MM.1S (cell line): ENCODE data around the gene ECHS1.
A peak's percentile ranks its signal among the peaks of the same experiment; 100 is the strongest.
"Not testable (repeated sequence)": the region's sequence is repeated elsewhere in the genome, so short reads cannot be mapped to it uniquely, and the experiment has no call there.

Source experiments
- DNase-seq: peaks from one replicate; pipeline ENCODE4 v3.0.0-alpha.2; 2015
- H2AFZ ChIP-seq: fragments of 300-600 bp; sonication (generic); 2 replicates; pipeline ENCODE4 v1.6.0; 2016; ENCODE audit warnings: antibody characterized with exemption, low read length
- H3F3A ChIP-seq: fragments of 300-600 bp; sonication (generic); 2 replicates; pipeline ENCODE4 v1.6.1; 2016; ENCODE audit warnings: mild to moderate bottlenecking, antibody characterized with exemption, low read length, moderate library complexity, mixed read lengths; ENCODE audit not compliant: insufficient read depth
- H3K27ac ChIP-seq: fragments of 300-600 bp; sonication (generic); 2 replicates; pipeline ENCODE4 v1.5.1; 2016; ENCODE audit warnings: mild to moderate bottlenecking, low read length
- H3K27me3 ChIP-seq: fragments of 300-600 bp; sonication (generic); replicated peaks from 2 replicates; pipeline ENCODE4 v1.6.0; 2016; ENCODE audit warnings: low read length; ENCODE audit not compliant: insufficient read depth
- H3K36me3 ChIP-seq: fragments of 300-600 bp; sonication (generic); replicated peaks from 2 replicates; pipeline ENCODE4 v1.6.1; 2016; ENCODE audit warnings: mild to moderate bottlenecking, low read length, mixed read lengths; ENCODE audit not compliant: insufficient read depth
- H3K4me1 ChIP-seq: fragments of 300-600 bp; sonication (generic); 2 replicates; pipeline ENCODE4 v1.6.1; 2016; ENCODE audit warnings: low read length, mixed read lengths
- H3K4me2 ChIP-seq: fragments of 300-600 bp; sonication (generic); 2 replicates; pipeline ENCODE4 v1.6.0; 2016; ENCODE audit warnings: low read depth, low read length
- H3K4me3 ChIP-seq: fragments of 300-600 bp; sonication (generic); 2 replicates; pipeline ENCODE4 v1.5.1; 2016; ENCODE audit warnings: low read length, mixed read lengths
- H3K79me2 ChIP-seq: fragments of 300-600 bp; sonication (generic); 2 replicates; pipeline ENCODE4 v1.6.1; 2016; ENCODE audit warnings: mixed run types, low read length, mixed read lengths
- H3K9ac ChIP-seq: fragments of 300-600 bp; sonication (generic); 2 replicates; pipeline ENCODE4 v1.6.1; 2016; ENCODE audit warnings: low read length, mixed read lengths
- H3K9me2 ChIP-seq: fragments of 300-600 bp; sonication (generic); replicated peaks from 2 replicates; pipeline ENCODE4 v1.6.1; 2016; ENCODE audit warnings: mild to moderate bottlenecking, low read length, mixed read lengths; ENCODE audit not compliant: insufficient read depth
- H3K9me3 ChIP-seq: fragments of 300-600 bp; sonication (generic); replicated peaks from 2 replicates; pipeline ENCODE4 v1.6.1; 2016; ENCODE audit warnings: mild to moderate bottlenecking, low read length, mixed read lengths; ENCODE audit not compliant: insufficient read depth
- H4K20me1 ChIP-seq: fragments of 300-600 bp; sonication (generic); 2 replicates; pipeline ENCODE4 v1.6.1; 2016; ENCODE audit warnings: mild to moderate bottlenecking, low read length, moderate library complexity, mixed read lengths; ENCODE audit not compliant: insufficient read depth
- EZH2 ChIP-seq: fragments of 300-600 bp; sonication (generic); optimal IDR thresholded peaks from 2 replicates; pipeline ENCODE3; 2017; ENCODE audit warnings: low read depth, mild to moderate bottlenecking, antibody characterized with exemption, low read length, mixed read lengths
- EZH2phosphoT487 ChIP-seq: fragments of 300-600 bp; sonication (generic); IDR thresholded peaks from 2 replicates; pipeline ENCODE4 v1.6.1; 2018; ENCODE audit warnings: antibody characterized with exemption, low read length
- TF ChIP-seq, protein P1 (sequence below): fragments of 300-600 bp; sonication (generic); IDR thresholded peaks from 2 replicates; pipeline ENCODE4 v1.5.1; 2016; ENCODE audit warnings: antibody characterized with exemption, low read length, mixed read lengths

The ECHS1 gene

GRCh38 chr10:133378251-133379096 lies 5.3 kb upstream of the ECHS1 start:
- peak; percentile 59 for DNase-seq
- H2AFZ ChIP-seq: peak overlapping the region; percentile 56
- H3K27ac ChIP-seq: no peak overlapping the region
- H3K27me3 ChIP-seq: peaks cover 10% of the 10 kb centered on the region; the same call in 1 of the 2 replicates
- H3K4me1 ChIP-seq: no peaks in the 10 kb centered on the region
- peak overlapping the region; percentile 99 for H3K4me2 ChIP-seq
- TF ChIP-seq, protein P1, sequence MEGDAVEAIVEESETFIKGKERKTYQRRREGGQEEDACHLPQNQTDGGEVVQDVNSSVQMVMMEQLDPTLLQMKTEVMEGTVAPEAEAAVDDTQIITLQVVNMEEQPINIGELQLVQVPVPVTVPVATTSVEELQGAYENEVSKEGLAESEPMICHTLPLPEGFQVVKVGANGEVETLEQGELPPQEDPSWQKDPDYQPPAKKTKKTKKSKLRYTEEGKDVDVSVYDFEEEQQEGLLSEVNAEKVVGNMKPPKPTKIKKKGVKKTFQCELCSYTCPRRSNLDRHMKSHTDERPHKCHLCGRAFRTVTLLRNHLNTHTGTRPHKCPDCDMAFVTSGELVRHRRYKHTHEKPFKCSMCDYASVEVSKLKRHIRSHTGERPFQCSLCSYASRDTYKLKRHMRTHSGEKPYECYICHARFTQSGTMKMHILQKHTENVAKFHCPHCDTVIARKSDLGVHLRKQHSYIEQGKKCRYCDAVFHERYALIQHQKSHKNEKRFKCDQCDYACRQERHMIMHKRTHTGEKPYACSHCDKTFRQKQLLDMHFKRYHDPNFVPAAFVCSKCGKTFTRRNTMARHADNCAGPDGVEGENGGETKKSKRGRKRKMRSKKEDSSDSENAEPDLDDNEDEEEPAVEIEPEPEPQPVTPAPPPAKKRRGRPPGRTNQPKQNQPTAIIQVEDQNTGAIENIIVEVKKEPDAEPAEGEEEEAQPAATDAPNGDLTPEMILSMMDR: no peak
- no peak for TF ChIP-seq EZH2phosphoT487
- TF ChIP-seq EZH2: no peak
- H3K9me2 ChIP-seq: no peaks in the 10 kb centered on the region
- H3F3A ChIP-seq: peaks cover 3% of the 10 kb centered on the region; the same call in 1 of the 2 replicates
- no peaks in the 10 kb centered on the region for H3K36me3 ChIP-seq
- 0 out of 2 replicates have a peak, but pooled peaks cover 3% of the 10 kb centered on the region for H3K79me2 ChIP-seq
- H3K9me3 ChIP-seq: no peaks in the 10 kb centered on the region
- no peaks in the 10 kb centered on the region for H4K20me1 ChIP-seq
- peak overlapping the region; percentile 79 for H3K4me3 ChIP-seq
- H3K9ac ChIP-seq: peak overlapping the region; percentile 38; the same call in 1 of the 2 replicates

GRCh38 chr10:133377818-133378250 lies 4.7 kb upstream of the ECHS1 start:
- peak overlapping the region; percentile 99 for H3K4me2 ChIP-seq
- peaks cover 10% of the 10 kb centered on the region; the same call in 1 of the 2 replicates for H3K27me3 ChIP-seq
- no peaks in the 10 kb centered on the region for H3K4me1 ChIP-seq
- H3K27ac ChIP-seq: no peak overlapping the region
- H2AFZ ChIP-seq: peak overlapping the region; percentile 56
- no peaks in the 10 kb centered on the region for H3K36me3 ChIP-seq
- peaks cover 3% of the 10 kb centered on the region; the same call in 1 of the 2 replicates for H3F3A ChIP-seq
- H3K9ac ChIP-seq: no peak overlapping the region; the same call in 1 of the 2 replicates
- 0 out of 2 replicates have a peak, but pooled peaks cover 3% of the 10 kb centered on the region for H3K79me2 ChIP-seq
- no peaks in the 10 kb centered on the region for H3K9me3 ChIP-seq
- TF ChIP-seq, protein P1: no peak
- no peak for TF ChIP-seq EZH2phosphoT487
- no peak for TF ChIP-seq EZH2
- DNase-seq: no peak
- peak overlapping the region; percentile 79 for H3K4me3 ChIP-seq
- H4K20me1 ChIP-seq: no peaks in the 10 kb centered on the region
- no peaks in the 10 kb centered on the region for H3K9me2 ChIP-seq

DNA sequence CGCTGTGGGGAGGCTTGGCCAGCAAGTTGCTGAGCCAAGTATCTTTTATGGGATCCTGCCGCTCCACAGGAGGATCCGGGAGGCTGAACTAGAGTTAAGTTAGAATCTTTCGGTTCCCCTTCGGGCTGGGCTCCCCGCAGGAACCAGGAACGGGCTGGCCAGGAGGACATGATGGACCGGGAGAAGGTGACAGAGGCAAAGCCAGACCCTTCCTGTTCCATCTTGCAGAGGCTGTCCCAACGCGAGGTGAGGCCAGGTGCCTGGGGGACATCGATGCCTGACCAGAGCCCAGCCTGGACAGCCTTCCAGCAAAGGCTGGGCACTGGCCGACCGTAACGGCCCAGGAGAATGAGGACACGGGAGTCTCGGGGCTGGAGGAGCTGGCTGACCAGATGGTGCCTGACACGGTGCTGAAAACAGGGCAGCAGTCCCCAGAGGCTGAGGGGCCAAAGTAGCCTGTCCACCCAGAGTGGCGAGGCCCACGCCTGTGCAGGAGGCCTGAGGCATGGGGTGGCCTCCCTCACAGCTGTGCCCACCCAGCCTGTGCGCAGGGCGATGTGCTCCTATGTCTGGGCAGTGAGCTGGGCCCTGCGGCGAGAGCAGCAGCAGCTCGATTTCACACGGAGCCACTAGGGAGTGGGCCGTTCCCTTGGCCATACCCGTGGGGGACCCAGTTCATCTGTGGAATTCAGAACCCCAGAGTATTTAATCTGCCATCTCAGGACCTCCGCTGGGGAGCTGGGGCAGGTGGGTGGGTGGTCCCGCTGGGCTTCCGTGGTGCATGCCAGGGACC lies 4.1 kb upstream of the ECHS1 start:
- H3K36me3 ChIP-seq: no peaks in the 10 kb centered on the region
- peaks cover 3% of the 10 kb centered on the region; the same call in 1 of the 2 replicates for H3F3A ChIP-seq
- peaks cover 5% of the 10 kb centered on the region; the same call in 1 of the 2 replicates for H3K79me2 ChIP-seq
- no peak overlapping the region for H3K9ac ChIP-seq
- peaks cover 10% of the 10 kb centered on the region; the same call in 1 of the 2 replicates for H3K27me3 ChIP-seq
- H2AFZ ChIP-seq: no peak overlapping the region
- H3K4me1 ChIP-seq: no peaks in the 10 kb centered on the region
- H3K4me3 ChIP-seq: no peak overlapping the region
- no peak overlapping the region for H3K4me2 ChIP-seq
- H3K9me3 ChIP-seq: no peaks in the 10 kb centered on the region
- H3K9me2 ChIP-seq: no peaks in the 10 kb centered on the region
- no peaks in the 10 kb centered on the region for H4K20me1 ChIP-seq
- DNase-seq: no peak
- TF ChIP-seq EZH2 (no peak), EZH2phosphoT487 (no peak)
- TF ChIP-seq, protein P1: no peak
- H3K27ac ChIP-seq: no peak overlapping the region

GRCh38 chr10:133376183-133376582 lies 3.0 kb upstream of the ECHS1 start:
- H3K27me3 ChIP-seq: peaks cover 10% of the 10 kb centered on the region; the same call in 1 of the 2 replicates
- not testable (repeated sequence) for H4K20me1 ChIP-seq, H3K79me2 ChIP-seq, H3K9ac ChIP-seq, H2AFZ ChIP-seq, H3K36me3 ChIP-seq, H3K27ac ChIP-seq, H3K9me3 ChIP-seq, DNase-seq, H3K4me3 ChIP-seq, H3K4me1 ChIP-seq, H3F3A ChIP-seq, H3K4me2 ChIP-seq, H3K9me2 ChIP-seq
